Epithelial cell of prostate (primary cell): ENCODE measurements around the gene LRRC18.

ENCODE experiments used
- DNase-seq: peaks from one replicate; pipeline ENCODE4 v3.0.0-alpha.2; 2011; ENCODE audit warnings: low read depth, low spot score
- H3K27ac ChIP-seq: fragments of 450-650 bp; 2 replicates; pipeline ENCODE4 v1.5.1; 2017; ENCODE audit warnings: mild to moderate bottlenecking

The LRRC18 gene

GRCh38 chr10:48946891-48947500 lies 7.4 kb upstream of the LRRC18 start:
- H3K27ac ChIP-seq, result no peak overlapping the region
- DNase-seq, result no peak

- DNase-seq, result no peak
- no peak overlapping the region for H3K27ac ChIP-seq
Observed at GRCh38 chr10:48946332-48946731, 6.7 kb upstream of the LRRC18 start.

GRCh38 chr10:48945441-48946130 lies 5.9 kb upstream of the LRRC18 start:
- DNase-seq, result no peak
- H3K27ac ChIP-seq, result no peak overlapping the region

GRCh38 chr10:48944171-48944570 lies 4.5 kb upstream of the LRRC18 start:
- H3K27ac ChIP-seq, result no peak overlapping the region
- no peak for DNase-seq

- DNase-seq, result no peak
- no peak overlapping the region for H3K27ac ChIP-seq
Observed at GRCh38 chr10:48943096-48943495, 3.5 kb upstream of the LRRC18 start.

GRCh38 chr10:48941427-48942075 lies 1.9 kb upstream of the LRRC18 start:
- DNase-seq, result no peak
- no peak overlapping the region for H3K27ac ChIP-seq

- DNase-seq, result no peak
- no peak overlapping the region for H3K27ac ChIP-seq
Observed at GRCh38 chr10:48940958-48941357, 1.3 kb upstream of the LRRC18 start.

- no peak overlapping the region for H3K27ac ChIP-seq
- no peak for DNase-seq
Observed at GRCh38 chr10:48940372-48940771, 732 bp upstream of the LRRC18 start.

GRCh38 chr10:48938990-48939536 lies 577 bp downstream of the LRRC18 start:
- DNase-seq, result no peak
- H3K27ac ChIP-seq, result no peak overlapping the region

- H3K27ac ChIP-seq, result no peak overlapping the region
- no peak for DNase-seq
Observed at GRCh38 chr10:48938281-48938680, 1.4 kb downstream of the LRRC18 start.

GRCh38 chr10:48937796-48938195 lies 1.8 kb downstream of the LRRC18 start:
- no peak for DNase-seq
- H3K27ac ChIP-seq, result no peak overlapping the region

GRCh38 chr10:48935577-48935976 lies 4.1 kb downstream of the LRRC18 start:
- no peak for DNase-seq
- no peak overlapping the region for H3K27ac ChIP-seq

- DNase-seq, result no peak
- no peak overlapping the region for H3K27ac ChIP-seq
Observed at GRCh38 chr10:48934672-48935501, 4.8 kb downstream of the LRRC18 start.

- DNase-seq, result no peak
- H3K27ac ChIP-seq, result no peak overlapping the region
Observed at GRCh38 chr10:48932831-48933664, 6.6 kb downstream of the LRRC18 start.

GRCh38 chr10:48931188-48931587 lies 8.5 kb downstream of the LRRC18 start:
- DNase-seq, result no peak
- H3K27ac ChIP-seq, result no peak overlapping the region

GRCh38 chr10:48929413-48929990 lies 10.1 kb downstream of the LRRC18 start:
- H3K27ac ChIP-seq, result no peak overlapping the region
- DNase-seq, result no peak

GRCh38 chr10:48926764-48927540 lies 12.7 kb downstream of the LRRC18 start:
- no peak overlapping the region for H3K27ac ChIP-seq
- DNase-seq, result no peak

GRCh38 chr10:48926255-48926654 lies 13.4 kb downstream of the LRRC18 start:
- DNase-seq, result no peak
- H3K27ac ChIP-seq, result no peak overlapping the region

GRCh38 chr10:48924988-48925387 lies 14.7 kb downstream of the LRRC18 start:
- no peak for DNase-seq
- H3K27ac ChIP-seq, result no peak overlapping the region
